Glutamatergic neuron (in vitro differentiated cells): ENCODE data around the gene NPR3. TPM values are rescaled to one million over a fixed set of nuclear protein-coding genes. Genes with fewer than 3 reads are reported as not detected.

ENCODE experiments used
- DNase-seq: peaks from one replicate; pipeline ENCODE4 v3.0.0; 2022
- H3K27ac Mint-ChIP-seq: one replicate; pipeline ENCODE4 v1.8.0; 2020; ENCODE audit warnings: mild to moderate bottlenecking, mixed read lengths, inconsistent platforms; ENCODE audit not compliant: unreplicated experiment
- H3K27me3 Mint-ChIP-seq: one replicate; pipeline ENCODE4 v1.8.0; 2020; ENCODE audit warnings: mild to moderate bottlenecking, moderate library complexity, mixed read lengths, inconsistent platforms; ENCODE audit not compliant: unreplicated experiment
- H3K36me3 Mint-ChIP-seq: one replicate; pipeline ENCODE4 v1.8.0; 2020; ENCODE audit warnings: mild to moderate bottlenecking, mixed read lengths, inconsistent platforms; ENCODE audit not compliant: unreplicated experiment
- H3K4me1 Mint-ChIP-seq: one replicate; pipeline ENCODE4 v1.8.0; 2020; ENCODE audit warnings: mild to moderate bottlenecking, low read depth, mixed read lengths, inconsistent platforms; ENCODE audit not compliant: unreplicated experiment
- H3K4me3 Mint-ChIP-seq: one replicate; pipeline ENCODE4 v1.8.0; 2020; ENCODE audit warnings: mild to moderate bottlenecking, mixed read lengths, inconsistent platforms; ENCODE audit not compliant: unreplicated experiment
- H3K9me3 Mint-ChIP-seq: one replicate; pipeline ENCODE4 v1.8.0; 2020; ENCODE audit warnings: mild to moderate bottlenecking, moderate library complexity, mixed read lengths, inconsistent platforms; ENCODE audit not compliant: unreplicated experiment
- total RNA-seq: library from RNA; stranded (reverse); fragmentation: NEBNext Ultra II Directional; extraction: Animal tissue kit (Norgen Biotek cat#: 25700); gene quantifications from one replicate; pipeline ENCODE4 v1.2.1, GENCODE V29; 2021; ENCODE audit not compliant: unreplicated experiment
- TF ChIP-seq, protein P1 (sequence below): fragments of 200-600 bp; sonication (generic); IDR thresholded peaks from one replicate; pipeline ENCODE4 v1.5.0; 2021; ENCODE audit not compliant: partially characterized antibody, unreplicated experiment

NPR3 gene
- total RNA-seq, 1 donor from 2014 or later: not detected

DNA sequence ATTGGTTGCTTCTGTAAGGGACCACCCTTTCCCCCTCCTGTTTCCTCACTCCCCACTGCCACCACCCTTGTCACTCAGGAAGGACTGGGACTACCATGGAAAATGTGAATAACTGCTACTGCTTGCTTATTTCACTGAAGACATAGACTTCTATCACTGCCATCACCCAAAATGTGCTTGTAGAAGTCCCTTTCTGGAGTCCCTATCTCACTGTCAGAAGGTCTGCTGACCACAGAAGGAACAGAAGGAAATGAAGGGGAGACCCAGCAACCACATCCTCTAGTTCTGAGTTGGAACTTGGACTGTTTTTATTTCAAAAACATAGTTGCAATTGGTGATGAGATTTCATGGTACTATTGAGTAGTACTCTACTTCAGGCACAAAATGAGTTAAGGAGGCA is 122.5 kb downstream of the NPR3 start:
- Mint-ChIP-seq H3K4me1 (no peaks in the 10 kb centered on the region), H3K9me3 (no peaks in the 10 kb centered on the region), H3K27ac (no peak overlapping the region), H3K4me3 (no peak overlapping the region), H3K27me3 (no peaks in the 10 kb centered on the region), H3K36me3 (no peaks in the 10 kb centered on the region)
- no peak for DNase-seq
- TF ChIP-seq, protein P1, sequence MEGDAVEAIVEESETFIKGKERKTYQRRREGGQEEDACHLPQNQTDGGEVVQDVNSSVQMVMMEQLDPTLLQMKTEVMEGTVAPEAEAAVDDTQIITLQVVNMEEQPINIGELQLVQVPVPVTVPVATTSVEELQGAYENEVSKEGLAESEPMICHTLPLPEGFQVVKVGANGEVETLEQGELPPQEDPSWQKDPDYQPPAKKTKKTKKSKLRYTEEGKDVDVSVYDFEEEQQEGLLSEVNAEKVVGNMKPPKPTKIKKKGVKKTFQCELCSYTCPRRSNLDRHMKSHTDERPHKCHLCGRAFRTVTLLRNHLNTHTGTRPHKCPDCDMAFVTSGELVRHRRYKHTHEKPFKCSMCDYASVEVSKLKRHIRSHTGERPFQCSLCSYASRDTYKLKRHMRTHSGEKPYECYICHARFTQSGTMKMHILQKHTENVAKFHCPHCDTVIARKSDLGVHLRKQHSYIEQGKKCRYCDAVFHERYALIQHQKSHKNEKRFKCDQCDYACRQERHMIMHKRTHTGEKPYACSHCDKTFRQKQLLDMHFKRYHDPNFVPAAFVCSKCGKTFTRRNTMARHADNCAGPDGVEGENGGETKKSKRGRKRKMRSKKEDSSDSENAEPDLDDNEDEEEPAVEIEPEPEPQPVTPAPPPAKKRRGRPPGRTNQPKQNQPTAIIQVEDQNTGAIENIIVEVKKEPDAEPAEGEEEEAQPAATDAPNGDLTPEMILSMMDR: no peak

DNA sequence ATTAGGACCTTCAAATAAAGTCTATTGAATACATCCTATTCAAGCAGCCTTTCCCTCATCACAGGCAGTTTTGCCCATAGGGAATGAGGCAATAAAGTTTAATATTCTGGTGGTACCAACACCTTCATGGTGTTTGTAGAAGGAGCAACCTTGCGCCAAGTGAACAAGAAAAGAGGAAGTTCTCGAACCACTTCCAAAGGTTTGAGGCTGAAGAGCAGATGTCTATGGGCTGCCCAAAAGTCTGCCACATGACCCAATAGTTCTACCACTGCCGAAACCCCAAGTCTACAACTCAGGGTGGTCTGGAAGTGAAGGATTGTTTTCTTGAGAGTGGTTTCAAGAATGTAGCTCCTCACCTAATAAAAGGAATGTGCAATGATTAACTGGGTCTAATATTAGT is 123.1 kb downstream of the NPR3 start:
- Mint-ChIP-seq H3K4me3 (no peak overlapping the region), H3K27ac (no peak overlapping the region), H3K27me3 (no peaks in the 10 kb centered on the region), H3K9me3 (no peaks in the 10 kb centered on the region), H3K36me3 (no peaks in the 10 kb centered on the region), H3K4me1 (no peaks in the 10 kb centered on the region)
- TF ChIP-seq, protein P1: no peak
- DNase-seq: no peak

DNA sequence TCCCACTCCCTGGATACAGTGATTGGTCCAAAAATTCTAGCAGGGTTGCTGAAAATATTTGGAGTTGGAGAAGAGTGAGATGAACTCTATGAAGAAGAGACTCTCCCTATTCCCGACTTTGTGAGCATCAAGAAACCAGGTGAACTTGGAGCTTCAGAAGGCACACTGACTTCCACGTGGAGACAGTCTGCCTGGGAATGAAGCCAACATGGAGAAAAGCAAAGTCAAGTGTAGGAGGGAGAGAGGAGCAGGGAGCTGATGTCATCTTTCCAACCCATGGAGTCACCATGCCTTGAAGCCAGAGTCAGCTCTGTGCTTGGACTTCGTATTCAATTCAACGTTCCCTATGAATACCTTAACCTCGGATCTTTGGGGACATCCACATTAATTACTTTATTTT is 125.1 kb downstream of the NPR3 start:
- Mint-ChIP-seq H3K27me3 (no peaks in the 10 kb centered on the region), H3K27ac (no peak overlapping the region), H3K4me3 (no peak overlapping the region), H3K36me3 (no peaks in the 10 kb centered on the region), H3K9me3 (no peaks in the 10 kb centered on the region), H3K4me1 (no peaks in the 10 kb centered on the region)
- TF ChIP-seq, protein P1: no peak
- no peak for DNase-seq

DNA sequence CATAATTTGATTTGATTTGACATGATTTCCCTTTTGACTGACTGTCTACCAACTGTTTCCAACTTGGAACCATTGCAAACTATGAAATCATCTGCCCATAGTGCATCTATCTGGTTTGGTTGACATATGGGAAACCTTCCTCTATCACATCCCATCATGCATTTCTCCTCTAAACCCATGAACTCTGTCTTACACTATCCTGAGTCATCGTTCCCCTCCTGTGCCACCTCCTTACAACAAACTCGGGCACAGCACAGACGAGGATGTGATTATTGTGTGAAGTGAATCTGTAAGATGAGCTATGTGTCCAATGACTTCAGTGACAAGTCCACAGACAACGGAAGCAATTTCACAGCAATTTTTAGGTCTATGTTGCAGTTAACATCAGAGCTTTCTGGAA is 126.1 kb downstream of the NPR3 start:
- Mint-ChIP-seq H3K27me3 (no peaks in the 10 kb centered on the region), H3K9me3 (no peaks in the 10 kb centered on the region), H3K27ac (no peak overlapping the region), H3K4me1 (no peaks in the 10 kb centered on the region), H3K4me3 (no peak overlapping the region), H3K36me3 (no peaks in the 10 kb centered on the region)
- DNase-seq: no peak
- TF ChIP-seq, protein P1: no peak

DNA sequence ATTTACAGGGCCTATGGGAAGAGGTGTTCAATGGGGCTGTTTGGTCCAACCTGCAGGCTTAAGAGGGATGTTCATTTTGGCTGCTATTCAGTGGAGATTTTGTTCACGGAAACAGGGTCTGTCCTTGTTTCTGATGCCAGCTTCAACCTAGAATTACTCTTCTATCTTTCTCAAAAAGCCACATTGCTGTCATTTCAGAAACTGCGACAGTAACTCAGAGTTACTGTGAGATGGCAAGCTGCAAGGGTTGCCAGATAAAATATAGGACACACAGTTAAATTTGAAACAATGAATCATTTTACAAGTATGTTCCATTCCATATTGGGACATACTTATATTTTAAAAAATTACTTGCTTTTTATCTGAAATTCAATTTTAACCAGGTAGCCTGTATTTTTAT is 128.0 kb downstream of the NPR3 start:
- H3K27ac Mint-ChIP-seq: no peak overlapping the region
- H3K9me3 Mint-ChIP-seq: no peaks in the 10 kb centered on the region
- H3K36me3 Mint-ChIP-seq: no peaks in the 10 kb centered on the region
- no peak for DNase-seq
- no peaks in the 10 kb centered on the region for H3K27me3 Mint-ChIP-seq
- TF ChIP-seq, protein P1: no peak
- no peaks in the 10 kb centered on the region for H3K4me1 Mint-ChIP-seq
- no peak overlapping the region for H3K4me3 Mint-ChIP-seq
